Bronchial epithelial cell (primary cell): ENCODE data around the gene RAD51B. TPM values are rescaled to one million over a fixed set of nuclear protein-coding genes. Genes with fewer than 3 reads are reported as not detected.

Experiments used
- DNase-seq: peaks from one replicate; pipeline ENCODE4 v3.0.0-alpha.2; 2010; ENCODE audit warnings: low read depth
- FAIRE-seq: peaks from 2 replicates; lab custom pipeline; 2011; peaks lifted over from hg19 to GRCh38; lab: Jason Lieb, UNC
- H3K27me3 ChIP-seq: 2 replicates; pipeline ENCODE4 v1.5.1; 2011; ENCODE audit warnings: low read length; ENCODE audit not compliant: control insufficient read depth, insufficient read depth
- H3K36me3 ChIP-seq: 2 replicates; pipeline ENCODE4 v1.5.1; 2011; ENCODE audit warnings: low read length; ENCODE audit not compliant: control insufficient read depth, insufficient read depth
- H3K4me3 ChIP-seq: 2 replicates; pipeline ENCODE4 v1.5.1; 2011; ENCODE audit warnings: mild to moderate bottlenecking, low read depth, low read length, control low read depth
- total RNA-seq: library from RNA; depleted of rRNA; stranded (reverse); fragments of >200 nt; gene quantifications from 2 replicates; pipeline ENCODE4 v1.2.1, GENCODE V29; 2014
- TF ChIP-seq, protein P1 (sequence below): IDR thresholded peaks from 2 replicates; pipeline ENCODE4 v1.5.1; 2011; ENCODE audit warnings: mild to moderate bottlenecking, moderate library complexity, low read length, control low read depth, inconsistent platforms; ENCODE audit not compliant: insufficient read depth, severe bottlenecking

The RAD51B gene
- total RNA-seq, 1 donor from 2014 or later = 12.1 TPM

DNA sequence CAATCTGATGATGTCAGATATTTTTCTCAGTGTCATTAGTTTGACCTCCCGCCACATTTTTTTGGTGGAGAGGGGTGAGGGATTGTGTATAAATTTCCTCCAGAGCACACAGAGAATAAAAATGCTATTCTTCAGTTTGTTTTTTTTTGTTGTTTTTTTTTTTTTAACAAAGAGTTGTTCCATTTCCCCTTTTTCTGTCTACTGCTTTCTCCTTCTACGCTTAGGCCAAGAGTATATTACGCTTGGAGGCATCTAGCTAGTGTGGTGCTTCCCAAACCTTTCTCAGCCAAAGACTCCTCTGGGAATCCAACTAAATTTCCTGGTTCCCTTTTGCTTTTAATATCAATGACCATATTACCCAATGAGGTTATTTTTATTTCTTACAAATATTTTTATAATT, 507.7 kb downstream of the RAD51B start:
- no peaks in the 10 kb centered on the region for H3K36me3 ChIP-seq
- TF ChIP-seq, protein P1, sequence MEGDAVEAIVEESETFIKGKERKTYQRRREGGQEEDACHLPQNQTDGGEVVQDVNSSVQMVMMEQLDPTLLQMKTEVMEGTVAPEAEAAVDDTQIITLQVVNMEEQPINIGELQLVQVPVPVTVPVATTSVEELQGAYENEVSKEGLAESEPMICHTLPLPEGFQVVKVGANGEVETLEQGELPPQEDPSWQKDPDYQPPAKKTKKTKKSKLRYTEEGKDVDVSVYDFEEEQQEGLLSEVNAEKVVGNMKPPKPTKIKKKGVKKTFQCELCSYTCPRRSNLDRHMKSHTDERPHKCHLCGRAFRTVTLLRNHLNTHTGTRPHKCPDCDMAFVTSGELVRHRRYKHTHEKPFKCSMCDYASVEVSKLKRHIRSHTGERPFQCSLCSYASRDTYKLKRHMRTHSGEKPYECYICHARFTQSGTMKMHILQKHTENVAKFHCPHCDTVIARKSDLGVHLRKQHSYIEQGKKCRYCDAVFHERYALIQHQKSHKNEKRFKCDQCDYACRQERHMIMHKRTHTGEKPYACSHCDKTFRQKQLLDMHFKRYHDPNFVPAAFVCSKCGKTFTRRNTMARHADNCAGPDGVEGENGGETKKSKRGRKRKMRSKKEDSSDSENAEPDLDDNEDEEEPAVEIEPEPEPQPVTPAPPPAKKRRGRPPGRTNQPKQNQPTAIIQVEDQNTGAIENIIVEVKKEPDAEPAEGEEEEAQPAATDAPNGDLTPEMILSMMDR = no peak
- H3K27me3 ChIP-seq = no peaks in the 10 kb centered on the region
- FAIRE-seq (no peak), DNase-seq (no peak)
- no peak overlapping the region for H3K4me3 ChIP-seq

DNA sequence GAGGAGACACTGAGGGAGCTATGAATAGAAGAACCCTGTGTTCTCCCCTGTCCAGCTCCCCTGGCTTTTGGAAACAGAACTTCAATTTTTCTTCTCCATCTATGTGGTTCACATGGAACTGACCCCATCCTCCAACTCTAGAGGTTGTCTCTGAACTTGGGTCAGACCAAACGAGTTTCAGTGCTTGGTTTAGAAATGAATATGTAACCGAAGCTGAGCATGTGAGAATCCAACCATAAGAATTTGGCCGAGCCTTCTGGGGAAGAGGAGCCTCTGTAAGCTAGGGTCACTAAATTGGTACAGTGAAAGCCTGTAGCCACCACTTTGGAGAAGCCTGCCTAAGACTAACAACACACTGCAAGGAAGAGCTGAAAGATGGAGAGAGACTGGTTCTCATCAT, 508.9 kb downstream of the RAD51B start:
- DNase-seq (no peak), FAIRE-seq (no peak)
- Histone ChIP-seq H3K27me3 (no peaks in the 10 kb centered on the region), H3K36me3 (no peaks in the 10 kb centered on the region), H3K4me3 (no peak overlapping the region)
- TF ChIP-seq, protein P1 = no peak

DNA sequence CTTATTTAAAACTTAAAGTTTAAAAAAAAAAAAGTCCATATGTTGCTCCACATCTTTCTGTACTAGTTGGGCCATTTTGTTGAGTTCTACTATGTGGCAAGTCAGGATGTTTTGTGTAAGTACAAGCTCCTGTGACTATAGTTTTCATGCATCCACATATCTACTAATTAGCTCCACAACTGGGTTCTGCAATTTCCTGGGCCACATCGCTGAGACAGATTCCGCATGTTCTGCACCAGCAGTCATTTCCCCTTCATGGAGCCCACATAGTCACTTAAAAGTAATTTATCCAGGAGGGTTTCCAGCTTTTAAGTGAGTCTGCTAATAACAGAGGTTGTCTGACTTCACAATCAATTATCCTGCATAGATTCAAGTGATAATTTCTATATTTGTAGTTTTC, 511.8 kb downstream of the RAD51B start:
- no peak for FAIRE-seq

DNA sequence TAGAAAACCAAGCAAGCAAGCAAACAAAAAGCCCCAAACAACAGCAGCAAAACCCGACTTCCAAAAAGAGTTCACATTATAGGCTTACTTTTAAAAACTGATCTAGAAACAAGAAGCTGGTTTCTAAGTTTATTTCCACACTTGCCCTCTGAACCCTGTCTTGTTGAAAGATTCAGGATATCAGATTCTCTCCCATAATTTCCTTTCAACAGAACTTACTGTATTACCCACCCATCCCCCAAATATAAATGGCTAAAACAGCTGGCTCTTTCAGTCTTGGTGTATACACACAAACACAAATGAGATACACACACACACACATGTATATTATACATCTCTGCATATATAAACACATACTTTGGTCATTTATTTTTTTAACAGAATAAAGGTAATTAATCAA, 512.4 kb downstream of the RAD51B start:
- H3K27me3 ChIP-seq = no peaks in the 10 kb centered on the region
- H3K36me3 ChIP-seq = no peaks in the 10 kb centered on the region
- TF ChIP-seq, protein P1 = no peak
- no peak overlapping the region for H3K4me3 ChIP-seq
- FAIRE-seq (no peak), DNase-seq (no peak)

More for the DNA sequence above, 511.8 kb downstream of the RAD51B start:
- Histone ChIP-seq H3K4me3 (no peak overlapping the region), H3K27me3 (no peaks in the 10 kb centered on the region), H3K36me3 (no peaks in the 10 kb centered on the region)
- TF ChIP-seq, protein P1 = no peak
- DNase-seq = no peak

DNA sequence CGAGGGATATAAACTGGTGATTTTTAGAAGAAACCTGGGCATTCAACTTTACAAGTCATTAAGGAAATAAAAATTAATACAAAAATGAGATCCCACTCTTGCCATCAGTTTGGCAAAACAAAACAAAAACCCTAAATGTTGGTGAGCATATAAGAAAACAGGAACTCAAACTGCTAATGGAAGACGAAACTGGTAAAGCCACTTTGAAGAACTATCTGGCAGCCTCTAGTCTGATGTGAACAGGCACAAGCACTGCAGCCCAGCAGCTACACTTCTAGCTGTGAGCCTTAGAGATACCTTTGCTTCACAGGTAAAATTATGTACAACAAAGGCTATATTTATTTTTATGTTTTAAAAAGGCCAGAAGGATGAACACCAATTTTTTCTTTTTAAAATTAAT, 513.7 kb downstream of the RAD51B start:
- FAIRE-seq (no peak), DNase-seq (no peak)
- H3K27me3 ChIP-seq = no peaks in the 10 kb centered on the region
- TF ChIP-seq, protein P1 = no peak
- H3K36me3 ChIP-seq = no peaks in the 10 kb centered on the region
- no peak overlapping the region for H3K4me3 ChIP-seq

DNA sequence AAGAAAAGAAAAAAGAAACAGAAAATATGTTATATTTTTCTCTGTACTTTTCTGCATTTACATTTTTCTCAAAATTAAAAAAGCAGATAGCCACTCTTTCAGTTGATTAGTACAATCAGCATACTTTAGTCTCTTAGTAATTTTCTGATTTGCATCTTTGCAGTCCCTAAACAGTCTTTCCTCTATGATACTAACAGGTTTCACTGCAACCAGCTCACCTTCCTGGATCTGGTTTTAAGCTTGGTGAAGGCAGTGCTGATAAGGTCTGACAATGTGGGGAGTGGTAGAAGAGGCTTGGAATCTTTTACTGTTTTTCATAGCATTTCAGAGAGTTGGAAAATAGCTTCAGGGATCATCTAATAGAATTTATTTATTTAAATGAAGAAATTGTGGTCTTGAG, 515.7 kb downstream of the RAD51B start:
- DNase-seq (no peak), FAIRE-seq (no peak)
- TF ChIP-seq, protein P1 = no peak
- no peak overlapping the region for H3K4me3 ChIP-seq
- no peaks in the 10 kb centered on the region for H3K36me3 ChIP-seq
- no peaks in the 10 kb centered on the region for H3K27me3 ChIP-seq
